Raji (cell line): ENCODE measurements around the gene KRTAP12-1.
"Not testable (repeated sequence)": the region's sequence is repeated elsewhere in the genome, so short reads cannot be mapped to it uniquely, and the experiment has no call there.

Source experiments
- POLR2A ChIP-seq: IDR thresholded peaks from 2 replicates; pipeline ENCODE4 v1.6.1; 2011; ENCODE audit warnings: low read depth, low read length, control low read depth; ENCODE audit not compliant: insufficient read depth

Gene KRTAP12-1

DNA sequence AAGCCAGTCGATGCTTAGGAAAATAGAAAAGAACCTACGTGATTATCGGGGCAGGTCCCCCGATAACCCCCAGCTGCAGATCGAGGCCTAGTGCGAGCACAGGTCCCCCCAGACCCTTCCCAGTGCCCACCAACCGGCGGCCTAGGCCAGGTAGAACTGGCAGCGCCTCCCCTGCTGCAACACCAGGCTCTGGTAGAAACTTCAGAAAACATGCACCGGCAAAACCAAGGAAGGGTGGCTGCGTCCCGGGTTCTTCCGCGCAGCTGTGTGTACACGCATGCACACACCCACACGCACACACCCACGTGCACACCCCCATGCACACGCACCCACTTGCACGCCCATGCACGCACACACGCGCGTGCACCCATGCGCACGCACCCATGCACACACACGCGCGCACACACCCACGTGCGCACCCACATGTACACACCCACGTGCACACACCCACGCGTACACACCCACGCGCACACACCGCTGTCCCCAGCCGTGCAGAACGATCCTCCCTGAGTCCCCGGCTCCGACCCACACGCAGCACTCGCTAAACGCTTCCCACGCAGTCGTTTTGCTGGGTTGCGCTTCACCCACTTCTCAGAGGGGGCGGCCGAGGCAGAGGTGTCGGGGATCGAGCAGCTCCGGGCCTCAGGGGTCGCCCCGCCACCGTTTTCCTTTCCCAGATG, 24.2 kb upstream of the KRTAP12-1 start:
- TF ChIP-seq POLR2A, result no peak

DNA sequence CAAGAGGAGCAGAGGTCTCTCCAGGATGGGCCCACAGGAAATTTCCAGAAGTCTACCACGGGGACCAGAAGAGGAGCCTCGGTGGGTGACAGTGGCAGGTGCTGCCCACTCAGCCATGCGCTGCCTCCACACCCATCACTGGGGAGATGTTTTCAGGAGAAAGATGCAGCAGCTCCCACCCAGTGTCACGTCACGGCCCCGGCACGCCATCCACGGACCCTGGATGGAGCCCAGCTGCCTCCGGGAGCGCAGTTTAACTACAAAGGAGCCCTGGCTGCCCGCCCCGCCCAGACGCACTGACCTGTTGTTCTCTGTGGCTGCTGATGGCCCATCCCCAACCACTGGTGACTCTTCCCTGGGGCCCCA, 22.7 kb upstream of the KRTAP12-1 start:
- no peak for TF ChIP-seq POLR2A

- no peak for TF ChIP-seq POLR2A
Measured at GRCh38 chr21:44703731-44704635, 22.0 kb upstream of the KRTAP12-1 start.

DNA sequence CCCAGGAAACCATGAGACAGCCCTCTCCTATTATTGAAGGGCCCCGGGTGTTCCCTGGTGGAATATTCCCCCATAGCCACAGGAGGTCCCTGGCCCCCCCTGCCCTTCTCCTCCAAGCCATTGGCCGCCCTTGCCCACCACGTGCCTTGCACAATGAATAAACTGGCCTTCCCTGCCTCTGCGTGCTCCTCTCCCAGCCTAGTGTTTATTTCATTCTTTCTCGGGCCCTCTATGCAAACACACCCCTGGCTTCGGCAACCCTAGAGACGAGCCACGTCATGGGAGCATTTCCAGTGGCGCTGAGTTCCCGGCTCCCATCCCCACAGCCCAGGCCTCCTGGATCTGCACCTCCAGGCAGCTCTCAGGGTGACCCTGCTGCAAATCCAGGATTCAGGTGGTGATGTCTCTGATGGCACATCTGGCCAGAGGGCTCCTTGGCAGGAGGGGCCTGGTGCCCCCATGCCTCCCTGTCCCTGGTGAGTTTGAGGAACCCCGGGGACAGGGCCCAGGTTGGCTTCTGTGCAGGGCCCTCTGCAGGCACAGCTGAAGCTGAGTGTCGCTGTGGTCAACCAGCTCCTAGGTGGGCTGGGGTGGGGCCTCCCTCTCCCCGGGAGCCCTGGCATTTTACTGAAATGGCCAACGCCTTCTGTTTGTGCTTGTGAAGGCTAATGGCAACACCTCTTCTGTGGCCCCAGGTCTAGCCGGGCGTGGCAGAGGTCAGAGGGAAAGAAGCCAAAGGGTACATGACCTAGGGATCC, 21.2 kb upstream of the KRTAP12-1 start:
- no peak for TF ChIP-seq POLR2A

DNA sequence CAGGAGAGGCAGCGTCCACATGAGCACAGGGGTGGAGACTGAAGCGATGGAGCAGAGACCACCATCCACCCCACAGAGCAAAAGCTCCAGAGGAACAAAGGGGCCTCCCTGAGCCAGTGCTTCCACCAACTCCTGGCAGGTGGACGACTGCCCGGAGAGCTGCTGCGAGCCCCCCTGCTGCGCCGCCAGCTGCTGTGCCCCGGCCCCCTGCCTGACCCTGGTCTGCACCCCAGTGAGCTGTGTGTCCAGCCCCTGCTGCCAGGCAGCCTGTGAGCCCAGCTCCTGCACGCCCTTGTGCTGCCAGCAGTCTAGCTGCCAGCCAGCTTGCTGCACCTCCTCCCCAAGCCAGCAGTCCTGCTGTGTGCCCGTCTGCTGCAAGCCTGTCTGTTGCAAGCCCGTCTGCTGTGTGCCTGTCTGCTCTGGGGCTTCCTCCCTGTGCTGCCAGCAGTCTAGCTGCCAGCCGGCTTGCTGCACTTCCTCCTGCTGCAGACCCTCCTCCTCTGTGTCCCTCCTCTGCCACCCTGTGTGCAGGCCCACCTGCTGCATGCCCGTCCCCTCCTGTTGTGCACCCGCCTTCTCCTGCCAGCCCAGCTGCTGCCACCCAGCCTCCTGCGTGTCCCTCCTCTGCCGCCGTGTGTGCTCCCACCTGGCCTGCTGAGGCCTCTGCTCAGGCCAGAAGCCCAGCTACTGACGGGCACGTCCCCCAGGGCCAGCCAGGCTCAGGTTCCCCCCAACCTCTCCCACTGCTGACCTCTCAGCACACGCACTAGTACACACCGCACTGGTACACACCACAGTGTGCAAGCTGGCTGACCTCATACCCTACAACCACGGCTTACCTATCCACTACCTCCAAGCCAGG, 20.4 kb upstream of the KRTAP12-1 start:
- TF ChIP-seq POLR2A, result no peak

DNA sequence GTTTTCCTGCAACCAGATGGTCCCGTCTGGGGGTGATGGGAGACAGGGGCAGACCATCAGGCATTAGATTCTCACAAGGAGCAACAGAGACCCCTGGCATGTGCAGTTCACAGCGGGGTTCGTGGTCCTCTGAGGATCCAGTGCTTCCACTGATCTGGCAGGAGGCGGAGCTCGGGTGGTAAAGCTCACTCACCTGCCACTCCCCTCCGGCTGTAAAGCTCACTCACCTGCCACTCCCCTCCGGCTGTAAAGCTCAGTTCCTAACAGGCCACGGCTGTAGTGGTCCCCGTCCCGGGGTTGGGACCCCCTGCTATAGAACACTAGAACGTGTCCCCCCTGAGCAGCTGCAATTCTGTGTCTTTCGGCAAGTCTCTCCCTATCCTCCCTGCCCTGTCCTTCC, 19.6 kb upstream of the KRTAP12-1 start:
- no peak for TF ChIP-seq POLR2A

DNA sequence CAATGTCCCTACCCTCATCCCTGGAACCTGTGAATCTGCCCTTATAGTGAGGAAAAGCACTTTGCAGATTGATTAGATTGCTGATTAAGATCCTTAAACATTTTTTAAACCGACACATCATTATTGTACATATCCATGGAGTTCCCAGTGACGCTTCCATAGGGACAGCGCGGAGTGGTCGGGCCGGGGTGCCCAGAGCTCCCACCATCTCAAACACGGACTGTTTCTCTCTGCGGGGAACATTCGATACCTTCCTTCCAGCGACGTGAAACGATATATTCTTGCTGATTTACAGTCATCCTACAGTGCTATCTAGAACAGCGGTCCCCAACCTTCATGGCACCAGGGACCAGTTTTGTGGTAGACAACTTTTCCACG, 19.0 kb upstream of the KRTAP12-1 start:
- no peak for TF ChIP-seq POLR2A

- no peak for TF ChIP-seq POLR2A
Measured at GRCh38 chr21:44700101-44701022, 18.4 kb upstream of the KRTAP12-1 start.

DNA sequence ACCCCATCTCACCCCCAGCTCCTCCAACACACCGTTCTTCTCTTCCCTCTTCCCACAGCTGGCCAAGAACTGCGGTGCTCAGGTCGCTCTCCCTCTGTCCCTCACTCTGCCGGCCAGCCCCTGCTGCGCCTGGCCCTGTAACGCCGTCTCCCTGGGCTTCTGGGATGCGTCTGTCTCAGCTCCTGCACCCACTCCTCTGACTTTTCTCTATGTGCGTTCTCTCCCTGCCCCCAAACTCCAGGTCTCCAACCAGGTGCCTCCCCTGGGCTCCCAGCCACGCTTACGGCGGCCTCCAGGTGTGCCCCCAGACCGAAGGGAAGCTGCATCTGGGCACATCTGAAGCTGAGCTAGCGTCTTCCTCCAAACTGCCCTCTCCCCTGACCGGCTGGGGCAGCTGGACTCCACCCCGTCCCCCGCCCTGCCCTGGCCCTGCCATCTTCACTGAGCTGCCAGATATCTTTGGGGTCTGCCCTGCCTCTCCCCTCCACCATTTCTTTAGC, 17.6 kb upstream of the KRTAP12-1 start:
- TF ChIP-seq POLR2A, result no peak

DNA sequence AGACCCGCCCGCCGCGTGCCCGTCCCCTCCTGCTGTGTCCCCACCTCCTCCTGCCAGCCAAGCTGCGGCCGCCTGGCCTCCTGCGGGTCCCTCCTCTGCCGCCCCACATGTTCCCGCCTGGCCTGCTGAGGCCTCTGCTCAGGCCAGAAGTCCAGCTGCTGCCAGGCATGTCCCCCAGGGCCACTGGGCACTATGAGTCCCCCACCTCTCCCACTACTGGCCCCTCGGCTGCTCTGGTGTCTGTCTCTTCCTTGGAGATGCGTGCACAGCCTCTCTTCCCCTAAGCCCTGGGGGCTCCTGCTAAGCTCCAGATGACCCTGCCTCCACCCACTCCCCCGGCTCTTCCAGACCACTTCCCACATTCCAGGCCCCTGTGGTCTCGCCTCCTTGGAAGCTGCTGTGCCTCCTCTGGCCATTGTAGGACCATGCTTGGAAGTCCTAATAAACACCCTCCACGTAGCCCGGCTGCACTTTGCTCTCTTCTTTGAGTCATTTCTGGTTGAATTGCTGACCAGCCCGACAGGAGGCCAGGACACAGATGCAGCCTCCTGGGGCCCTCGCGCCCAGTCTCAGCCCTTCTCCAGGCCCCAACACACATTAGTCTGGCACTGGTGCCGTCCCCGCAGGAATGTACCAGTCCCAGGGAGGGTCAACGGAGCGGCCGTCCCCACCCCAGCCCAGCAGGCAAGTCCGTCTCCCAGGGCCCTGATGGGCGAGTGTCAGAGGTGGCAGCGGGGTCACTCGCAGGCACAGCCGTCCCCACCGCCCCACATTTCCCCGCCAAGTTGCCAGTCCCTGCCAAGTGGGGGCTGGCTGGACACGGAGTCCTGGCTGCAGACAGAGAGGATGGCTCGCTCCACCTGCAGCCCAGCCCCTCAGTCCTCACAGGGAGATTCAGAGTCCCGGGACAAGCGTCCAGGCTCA, 16.1 kb upstream of the KRTAP12-1 start:
- TF ChIP-seq POLR2A, result no peak

DNA sequence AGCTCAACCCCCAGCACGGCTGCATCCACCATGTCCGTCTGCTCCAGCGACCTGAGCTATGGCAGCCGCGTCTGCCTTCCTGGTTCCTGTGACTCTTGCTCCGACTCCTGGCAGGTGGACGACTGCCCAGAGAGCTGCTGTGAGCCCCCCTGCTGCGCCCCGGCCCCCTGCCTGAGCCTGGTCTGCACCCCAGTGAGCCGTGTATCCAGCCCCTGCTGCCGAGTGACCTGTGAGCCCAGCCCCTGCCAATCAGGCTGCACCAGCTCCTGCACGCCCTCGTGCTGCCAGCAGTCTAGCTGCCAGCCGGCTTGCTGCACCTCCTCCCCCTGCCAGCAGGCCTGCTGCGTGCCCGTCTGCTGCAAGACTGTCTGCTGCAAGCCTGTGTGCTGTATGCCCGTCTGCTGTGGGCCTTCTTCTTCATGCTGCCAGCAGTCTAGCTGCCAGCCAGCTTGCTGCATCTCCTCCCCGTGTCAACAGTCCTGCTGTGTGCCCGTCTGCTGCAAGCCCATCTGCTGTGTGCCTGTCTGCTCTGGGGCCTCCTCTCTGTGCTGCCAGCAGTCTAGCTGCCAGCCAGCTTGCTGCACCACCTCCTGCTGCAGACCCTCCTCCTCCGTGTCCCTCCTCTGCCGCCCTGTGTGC, 15.3 kb upstream of the KRTAP12-1 start, which contains the start of gene KRTAP10-12:
KRTAP10-12 (plus strand) TSS at position 1 of the 639 bp plus-strand sequence; CDS start at position 31, 30 bp downstream.
- not testable (repeated sequence) for TF ChIP-seq POLR2A

- TF ChIP-seq POLR2A, result no peak
Measured at GRCh38 chr21:44696572-44696971, 14.6 kb upstream of the KRTAP12-1 start.
